Uterus (tissue), 2 donors: Measurements from ENCODE around the gene MAPK7.

ENCODE experiments used
- POLR2A ChIP-seq, 2 donors: fragments of 450-650 bp; IDR thresholded peaks; one replicate each; pipeline ENCODE4 v1.6.1; 2016; ENCODE audit warnings: antibody characterized with exemption in 2 of 2, mild to moderate bottlenecking in 1 of 2, moderate library complexity in 1 of 2
- TF ChIP-seq, protein P1 (sequence below), 4 experiments: fragments of 200-600 bp in 2 of 4; fragments of 450-650 bp in 2 of 4; sonication (generic) in 2 of 4; IDR thresholded peaks; one replicate each; pipeline ENCODE4 v1.5.1; 2016 to 2019; ENCODE audit warnings: antibody characterized with exemption in 4 of 4, mild to moderate bottlenecking in 2 of 4, moderate library complexity in 1 of 4

DNA sequence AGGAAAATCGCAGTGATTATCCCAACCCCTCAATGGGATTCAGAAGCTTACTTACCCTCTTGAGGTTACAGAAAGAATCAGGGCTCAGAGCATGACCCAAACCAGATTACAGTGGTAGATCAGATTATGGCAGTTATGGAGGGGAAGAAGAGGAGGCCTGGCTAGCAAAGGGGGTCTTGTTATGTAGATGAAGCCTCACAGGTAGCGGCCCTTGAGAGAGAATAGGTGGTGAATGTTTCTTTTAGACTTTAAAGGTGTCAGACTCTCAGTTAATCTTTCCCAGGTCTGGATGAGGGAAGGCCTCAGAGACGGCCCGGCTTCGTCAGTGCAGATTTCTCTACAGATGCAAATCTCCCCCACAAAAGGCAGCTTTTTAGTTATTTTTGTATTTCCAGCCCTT lies 48.3 kb downstream of the MAPK7 start:
- TF ChIP-seq, protein P1, sequence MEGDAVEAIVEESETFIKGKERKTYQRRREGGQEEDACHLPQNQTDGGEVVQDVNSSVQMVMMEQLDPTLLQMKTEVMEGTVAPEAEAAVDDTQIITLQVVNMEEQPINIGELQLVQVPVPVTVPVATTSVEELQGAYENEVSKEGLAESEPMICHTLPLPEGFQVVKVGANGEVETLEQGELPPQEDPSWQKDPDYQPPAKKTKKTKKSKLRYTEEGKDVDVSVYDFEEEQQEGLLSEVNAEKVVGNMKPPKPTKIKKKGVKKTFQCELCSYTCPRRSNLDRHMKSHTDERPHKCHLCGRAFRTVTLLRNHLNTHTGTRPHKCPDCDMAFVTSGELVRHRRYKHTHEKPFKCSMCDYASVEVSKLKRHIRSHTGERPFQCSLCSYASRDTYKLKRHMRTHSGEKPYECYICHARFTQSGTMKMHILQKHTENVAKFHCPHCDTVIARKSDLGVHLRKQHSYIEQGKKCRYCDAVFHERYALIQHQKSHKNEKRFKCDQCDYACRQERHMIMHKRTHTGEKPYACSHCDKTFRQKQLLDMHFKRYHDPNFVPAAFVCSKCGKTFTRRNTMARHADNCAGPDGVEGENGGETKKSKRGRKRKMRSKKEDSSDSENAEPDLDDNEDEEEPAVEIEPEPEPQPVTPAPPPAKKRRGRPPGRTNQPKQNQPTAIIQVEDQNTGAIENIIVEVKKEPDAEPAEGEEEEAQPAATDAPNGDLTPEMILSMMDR (IDR thresholded peaks at IDR 0.05) = no peak
- TF ChIP-seq POLR2A (IDR thresholded peaks at IDR 0.05) = no peak
